DMS79 (cell line): ENCODE measurements around the gene NR3C2.

ENCODE experiments used
- DNase-seq: peaks from one replicate; lab custom pipeline; 2025; lab: John Stamatoyannopoulos, UW

NR3C2 gene

DNA sequence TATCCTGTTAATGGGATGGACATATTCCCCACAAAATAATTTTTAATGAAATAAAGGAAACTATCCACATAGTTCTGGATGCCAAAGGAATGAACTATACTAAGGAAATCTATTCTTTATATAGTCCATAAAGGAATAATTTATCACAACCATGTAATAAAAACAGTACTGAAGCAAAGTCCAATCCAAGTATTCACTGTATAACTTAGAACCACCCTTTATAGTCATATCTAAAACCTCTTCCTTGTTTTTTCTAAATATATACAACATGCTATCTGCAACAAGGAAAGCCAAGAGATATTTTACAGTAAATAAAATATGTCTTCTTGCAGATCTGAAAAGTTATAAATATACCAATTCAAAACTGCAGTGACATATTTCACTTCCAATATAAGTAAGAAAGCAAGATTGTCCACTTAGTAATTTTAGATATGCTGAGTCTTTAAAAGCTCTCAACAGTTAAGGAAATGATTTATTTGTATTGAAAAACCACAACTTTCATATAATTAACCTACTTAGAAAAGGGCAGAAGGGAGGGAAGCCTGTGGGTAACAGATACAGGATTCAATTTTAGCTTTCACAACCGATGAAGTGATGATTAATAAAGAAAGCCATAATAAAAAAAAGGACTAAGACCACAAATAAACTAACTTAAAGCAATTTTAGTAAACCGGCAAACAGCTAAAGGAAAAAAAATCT is 8.0 kb downstream of the NR3C2 start:
- no peak for DNase-seq

DNA sequence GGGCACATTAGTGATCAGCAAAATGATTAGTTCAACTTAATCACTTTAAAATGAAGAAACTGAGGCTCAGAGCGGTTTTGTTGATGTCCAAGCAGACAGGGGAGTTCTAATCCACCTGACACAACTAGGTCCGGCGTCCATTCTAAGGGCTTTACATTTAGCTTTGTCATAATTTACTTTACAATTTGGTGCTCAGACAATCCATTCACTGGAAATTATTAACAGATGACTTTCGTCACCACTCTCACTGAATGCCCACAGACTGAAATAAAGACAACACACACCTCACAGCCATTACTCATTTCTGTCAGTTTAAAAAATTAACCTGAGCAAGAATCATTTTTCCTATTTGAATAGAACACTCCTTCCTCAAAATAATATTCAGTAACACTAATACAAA is 10.8 kb downstream of the NR3C2 start:
- no peak for DNase-seq

DNA sequence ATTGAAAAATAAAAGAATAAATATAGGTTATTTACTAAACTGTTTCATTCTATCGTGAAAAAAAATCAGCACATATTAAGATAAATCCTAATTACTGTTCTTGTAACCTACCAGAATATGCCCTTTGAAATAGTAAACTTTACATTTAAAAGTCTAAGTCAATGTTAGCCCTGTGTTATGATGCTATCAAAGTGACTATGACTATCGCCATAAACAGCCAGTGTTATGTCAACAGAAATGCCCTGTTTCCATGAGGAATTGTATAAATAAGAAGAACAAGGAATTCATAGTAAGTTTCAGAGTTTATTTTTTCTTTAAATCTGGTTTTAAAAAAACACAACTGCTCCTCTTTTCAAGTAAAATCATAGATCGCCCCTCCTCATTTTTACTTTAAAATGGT is 11.4 kb downstream of the NR3C2 start:
- no peak for DNase-seq

DNA sequence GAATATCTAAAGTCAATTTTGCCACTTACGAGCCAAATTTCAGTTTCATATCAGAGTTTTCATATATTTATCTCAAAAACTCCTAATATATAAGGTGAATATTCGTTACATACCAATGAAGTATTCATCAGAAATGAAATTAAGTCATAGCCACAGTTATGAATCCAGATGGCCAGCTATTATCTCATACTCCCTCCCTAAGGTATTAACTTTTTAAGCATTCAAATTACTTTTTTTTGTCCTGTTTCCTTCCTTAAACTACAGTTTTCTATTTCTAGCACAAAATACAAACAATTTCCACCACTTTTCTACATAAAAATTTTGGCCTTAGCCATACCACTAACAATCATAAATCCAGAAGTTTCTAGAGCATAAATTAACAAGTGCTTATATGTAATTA is 13.0 kb downstream of the NR3C2 start:
- DNase-seq, result no peak

DNA sequence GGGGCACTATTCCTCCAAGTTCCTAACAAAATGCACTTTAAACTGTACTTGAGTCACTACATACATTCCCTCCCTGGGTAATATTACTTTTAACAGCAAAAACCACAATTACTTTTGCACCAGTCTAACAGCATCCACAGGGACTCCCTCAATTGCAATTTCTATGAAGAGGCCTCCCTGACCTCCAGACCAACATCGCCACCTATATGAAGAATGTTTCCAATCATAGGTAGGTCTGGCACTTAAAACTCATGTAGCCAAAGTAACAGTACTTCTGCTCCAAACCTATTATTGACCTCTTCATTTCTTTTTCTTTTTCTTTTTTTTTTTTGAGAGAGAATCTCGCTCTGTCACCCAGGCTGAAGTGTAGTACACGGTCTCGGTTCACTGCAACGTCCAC is 15.6 kb downstream of the NR3C2 start:
- DNase-seq, result no peak

DNA sequence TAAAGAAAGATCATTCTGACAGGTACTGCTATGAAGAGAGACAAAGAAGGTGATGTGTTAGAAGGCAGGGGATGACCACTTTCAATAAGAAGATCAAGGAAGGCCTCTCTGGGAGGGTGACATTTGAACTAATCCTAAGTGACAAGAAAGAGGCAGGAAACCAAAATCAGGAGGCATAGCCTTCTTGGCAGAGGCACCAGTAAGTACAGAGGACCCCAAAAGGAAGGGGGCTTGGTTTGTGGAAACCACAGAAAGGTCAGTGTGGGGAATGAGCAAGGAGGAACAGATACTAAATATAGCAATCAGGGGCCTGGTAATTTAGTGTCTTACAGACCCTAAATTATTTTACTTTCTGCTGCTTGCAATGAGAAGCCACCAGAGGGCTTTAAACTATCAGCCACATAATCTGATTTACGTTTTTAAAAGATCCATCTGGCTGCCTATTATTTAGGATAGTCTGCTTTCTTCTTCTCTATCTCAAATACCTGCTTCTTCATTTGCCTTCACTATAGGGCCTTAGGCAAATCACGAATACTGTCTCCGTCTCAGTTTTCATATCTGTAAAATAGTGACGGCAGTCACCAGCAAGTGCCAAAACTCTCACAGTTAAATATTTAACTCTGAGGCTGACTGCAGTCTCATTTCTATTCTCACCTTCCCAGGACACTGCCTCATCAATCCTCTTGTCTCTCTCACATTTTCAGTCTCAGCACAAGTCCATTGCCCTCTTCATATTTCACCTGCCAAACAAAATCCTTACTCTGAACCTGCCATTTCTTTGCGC is 16.7 kb downstream of the NR3C2 start:
- no peak for DNase-seq

DNA sequence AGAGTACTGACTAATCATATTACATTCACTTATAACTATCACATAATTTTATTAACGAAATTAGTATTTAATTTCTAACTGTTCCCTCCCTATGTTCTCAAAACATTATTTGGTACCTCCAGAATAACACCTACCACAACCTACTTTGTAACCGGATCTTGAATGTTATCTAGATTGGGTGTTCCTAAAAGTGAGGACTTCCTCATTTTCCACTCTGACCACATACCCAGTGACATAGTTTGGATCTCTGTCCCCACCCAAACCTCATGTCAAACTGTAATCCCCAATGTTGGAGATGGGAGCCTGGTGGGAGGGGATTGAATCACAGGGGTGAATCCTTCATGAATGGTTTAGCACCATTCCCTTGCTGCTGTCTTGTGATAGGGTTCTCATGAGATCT is 21.8 kb downstream of the NR3C2 start:
- DNase-seq, result no peak

DNA sequence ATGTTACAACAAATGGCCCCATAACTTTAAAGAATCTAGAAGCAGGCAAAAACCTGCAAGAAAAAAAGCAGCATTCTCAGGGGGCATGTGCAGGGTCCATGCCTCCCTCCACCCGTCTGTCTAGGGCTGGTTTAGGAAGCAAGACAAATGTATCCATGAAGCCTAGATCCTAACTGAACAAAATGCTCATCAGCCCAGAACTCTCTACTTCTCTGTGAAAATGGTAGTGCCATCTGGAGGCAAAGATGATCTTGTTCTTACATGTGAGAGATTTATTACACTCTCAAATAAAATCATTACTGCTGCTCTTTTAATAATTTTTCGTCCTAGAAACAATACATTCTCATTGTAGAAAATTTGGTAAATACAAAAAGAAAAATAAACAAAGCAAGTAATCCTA is 26.7 kb downstream of the NR3C2 start:
- no peak for DNase-seq

DNA sequence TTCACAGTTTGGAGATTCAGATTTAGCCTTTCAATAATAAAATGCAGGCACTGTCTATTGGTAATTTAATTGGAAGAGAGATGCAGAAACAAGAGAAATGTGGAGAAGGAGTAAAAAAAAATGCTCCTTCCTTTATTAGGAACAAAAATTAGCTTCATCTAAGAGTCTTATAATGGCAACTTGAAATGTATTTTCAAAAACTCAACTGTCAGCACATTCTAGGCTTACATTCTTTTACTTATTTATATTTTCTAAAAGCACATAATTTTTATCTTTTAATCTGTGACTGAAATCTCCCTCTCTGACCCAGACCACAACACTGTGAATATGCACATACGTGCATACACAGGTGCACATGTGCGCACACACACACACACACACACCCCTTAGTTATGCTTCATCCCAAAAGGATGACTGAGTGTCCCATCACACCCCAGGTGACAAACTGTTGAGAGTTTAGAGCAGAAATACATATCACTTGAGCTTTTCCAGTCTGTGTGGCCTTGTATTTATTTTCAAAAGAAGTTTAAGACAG is 29.7 kb downstream of the NR3C2 start:
- no peak for DNase-seq

DNA sequence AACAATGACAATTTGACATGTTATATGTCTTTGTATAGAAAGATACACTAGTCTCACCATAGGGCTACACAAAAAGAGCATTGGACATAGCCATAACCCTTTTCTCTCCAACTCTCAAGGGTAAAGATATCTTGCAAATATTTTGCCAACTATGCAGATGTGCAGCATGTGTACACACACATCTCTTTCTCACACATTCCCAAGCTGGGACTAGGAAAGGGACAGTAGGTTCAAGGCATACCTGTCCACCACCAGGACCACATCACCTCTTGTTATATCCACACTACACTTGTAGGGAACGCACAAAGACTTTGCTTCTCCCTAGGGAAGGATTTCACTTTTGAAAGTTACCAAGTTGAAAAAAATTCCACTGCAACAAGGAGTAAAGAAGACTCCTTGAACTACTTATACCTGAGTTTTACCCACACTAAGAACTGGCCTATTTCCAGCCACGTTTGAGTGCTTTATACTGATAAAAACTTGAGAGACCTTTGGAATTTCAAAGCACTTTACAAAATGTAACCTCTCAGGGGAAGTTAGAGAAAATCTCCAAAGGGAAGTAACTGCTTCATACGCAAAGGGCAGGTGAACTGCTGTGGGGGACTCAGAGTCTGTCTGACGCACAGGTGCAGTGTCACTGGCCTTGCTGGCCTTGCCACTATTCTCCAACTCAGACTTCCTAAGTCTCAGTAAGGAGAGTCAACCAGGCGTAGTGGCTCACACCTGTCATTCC is 36.9 kb downstream of the NR3C2 start:
- no peak for DNase-seq

DNA sequence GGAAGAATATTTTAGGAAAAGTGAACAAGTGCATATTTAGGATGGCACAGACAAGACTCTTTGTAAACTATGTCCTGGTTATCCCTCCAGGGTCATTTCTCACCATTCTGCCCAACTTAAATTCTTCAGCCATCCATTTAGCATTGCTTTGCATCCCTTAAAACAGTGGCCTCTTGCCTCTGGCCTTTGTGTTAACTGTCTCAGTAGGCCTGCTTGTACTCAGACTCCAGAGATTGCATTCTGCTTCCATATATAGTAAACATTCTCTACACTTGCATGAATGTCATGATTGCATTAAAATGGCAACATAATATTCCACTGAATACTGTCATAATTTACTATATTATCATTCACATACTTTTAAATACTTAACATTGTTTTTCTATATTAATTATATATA is 43.2 kb downstream of the NR3C2 start:
- DNase-seq, result no peak

DNA sequence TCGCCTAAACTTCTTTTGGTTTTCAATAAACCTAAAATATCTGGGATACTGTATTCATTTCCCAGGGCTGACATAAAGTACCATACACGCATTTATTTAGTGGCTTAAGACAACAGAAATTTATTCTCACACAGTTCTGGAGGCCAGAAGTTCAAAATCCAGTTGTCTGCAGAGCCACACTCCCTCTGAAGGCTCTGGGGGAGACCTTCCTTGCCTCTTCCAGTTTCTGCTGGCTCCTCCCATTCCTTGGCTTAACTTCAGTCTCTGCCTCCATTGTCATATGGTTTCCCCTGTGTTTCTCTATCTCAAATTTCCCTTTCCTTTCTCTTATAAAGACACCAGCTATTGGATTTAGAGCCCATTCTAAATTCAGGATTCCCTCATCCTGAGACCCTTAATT is 44.4 kb downstream of the NR3C2 start:
- DNase-seq, result no peak

DNA sequence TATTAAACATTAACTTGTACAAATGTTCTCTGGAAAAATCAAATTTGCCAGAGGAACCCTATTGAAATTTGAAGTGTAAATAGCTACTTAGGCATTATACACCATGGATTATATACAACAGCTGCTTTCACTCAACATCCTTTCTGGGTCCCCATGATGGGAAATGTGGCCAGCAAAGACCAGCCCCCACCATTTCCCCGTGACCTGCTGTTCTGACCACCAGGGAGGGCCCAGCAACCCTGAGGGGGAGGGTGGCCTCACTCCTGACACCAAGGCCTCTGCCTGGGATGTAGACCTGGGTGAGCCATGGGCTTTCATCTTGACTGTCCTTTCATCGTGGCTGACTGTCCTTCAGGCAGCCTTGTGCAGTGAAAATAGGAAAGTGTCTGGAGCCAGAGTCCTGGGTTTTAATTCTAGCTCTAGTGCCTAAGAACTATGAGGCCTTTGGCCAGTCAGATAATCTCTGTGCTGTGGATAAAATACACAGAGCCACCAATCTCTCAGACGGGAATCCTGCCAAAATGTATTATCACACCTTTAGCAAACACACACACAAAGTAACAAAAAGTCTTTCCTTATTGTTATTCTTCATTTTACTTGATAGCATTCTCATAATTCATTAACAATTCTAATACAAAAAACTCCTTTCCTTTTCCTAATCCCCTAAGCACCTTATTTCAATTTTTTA is 45.1 kb downstream of the NR3C2 start:
- DNase-seq, result no peak

DNA sequence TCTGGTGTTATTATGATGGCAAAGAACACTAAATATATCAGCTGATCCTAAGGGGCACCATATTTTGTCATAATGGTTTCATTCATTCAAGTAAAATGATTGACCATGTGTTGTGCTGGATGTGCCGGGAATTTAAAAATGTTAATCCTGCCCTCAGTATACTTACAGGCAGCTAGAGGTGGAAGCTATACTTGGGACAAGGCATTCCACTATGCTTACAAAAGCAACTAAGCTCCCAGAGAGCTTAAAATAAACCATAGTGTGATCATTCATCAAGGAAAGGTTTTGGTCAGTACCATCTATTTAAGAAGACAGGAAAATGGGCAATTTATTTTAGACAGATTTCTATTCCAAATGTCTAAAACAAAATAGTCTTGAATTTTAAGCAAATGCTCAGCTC is 46.4 kb downstream of the NR3C2 start:
- no peak for DNase-seq

DNA sequence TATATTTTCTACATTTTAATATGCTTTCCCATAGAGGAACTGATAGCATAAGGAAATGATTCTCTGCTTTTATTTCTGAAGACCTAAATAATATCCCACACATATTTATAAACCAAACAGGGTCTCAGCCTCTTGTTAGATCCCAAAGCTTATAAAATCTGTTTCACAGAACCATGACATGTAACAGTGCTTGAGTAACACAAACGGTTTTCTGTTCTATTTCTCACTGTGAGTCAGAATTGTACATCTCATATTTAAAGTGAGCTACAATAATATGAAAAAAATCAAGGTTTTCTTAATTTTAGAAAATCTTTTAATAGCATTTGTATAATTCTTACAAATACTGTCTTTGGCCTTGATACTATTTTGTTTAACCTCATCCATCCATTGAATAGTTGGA is 51.2 kb downstream of the NR3C2 start:
- no peak for DNase-seq

DNA sequence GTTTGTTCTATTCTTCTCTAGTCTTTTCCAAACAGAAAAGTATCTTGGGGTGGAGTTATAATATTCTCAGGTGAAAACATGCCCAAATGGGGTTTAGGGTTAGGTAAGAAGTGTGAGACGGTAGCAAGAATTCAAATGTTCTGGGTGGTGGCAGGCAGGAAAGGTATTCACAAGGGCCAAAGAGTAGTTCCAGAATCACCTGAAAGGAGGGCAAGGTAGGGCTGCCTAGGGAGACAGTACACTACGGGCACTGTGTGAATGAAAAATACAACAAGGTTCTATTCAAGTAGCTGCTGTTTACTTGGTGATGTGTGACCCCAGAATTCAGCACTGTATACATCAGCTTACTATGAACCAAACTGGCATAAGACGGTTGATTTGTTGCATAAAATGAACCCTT is 51.9 kb downstream of the NR3C2 start:
- no peak for DNase-seq

DNA sequence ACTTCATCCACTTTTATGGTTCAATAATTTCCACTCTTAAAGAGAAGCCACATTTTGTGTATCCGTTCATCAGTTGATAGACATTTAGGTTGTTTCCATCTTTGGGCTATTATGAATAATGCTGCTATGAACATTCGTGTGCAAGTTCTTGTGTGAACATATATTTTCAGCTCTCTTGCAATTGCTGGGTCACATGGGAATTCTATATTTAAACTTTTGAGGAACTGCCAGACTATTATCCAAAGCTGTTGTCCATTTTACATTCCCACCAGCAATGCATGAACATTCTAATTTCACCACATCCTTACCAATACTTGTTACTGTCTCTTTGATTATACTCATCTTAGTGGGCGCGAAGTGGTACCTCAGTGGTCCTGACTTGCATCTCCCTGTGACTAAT is 61.9 kb downstream of the NR3C2 start:
- DNase-seq, result no peak

DNA sequence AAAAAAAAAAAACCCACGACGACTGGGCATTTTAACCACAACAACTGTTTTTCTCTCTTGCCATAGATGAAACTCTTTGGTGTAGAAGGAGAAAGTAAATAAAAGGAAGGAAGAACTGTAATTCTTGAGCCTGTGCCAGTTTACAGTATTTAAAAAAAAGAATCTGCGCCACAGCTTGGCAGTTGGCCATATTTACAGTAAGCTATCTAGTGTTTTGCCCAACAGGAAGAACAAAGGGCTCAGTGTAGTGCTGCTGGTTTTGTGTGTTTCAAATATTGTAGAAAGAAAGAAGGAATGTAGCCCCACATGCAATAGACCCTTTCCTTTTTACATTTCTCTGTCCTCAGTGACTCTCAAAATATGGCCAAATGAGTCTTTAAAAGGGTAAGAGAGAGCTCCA is 66.1 kb downstream of the NR3C2 start:
- no peak for DNase-seq

DNA sequence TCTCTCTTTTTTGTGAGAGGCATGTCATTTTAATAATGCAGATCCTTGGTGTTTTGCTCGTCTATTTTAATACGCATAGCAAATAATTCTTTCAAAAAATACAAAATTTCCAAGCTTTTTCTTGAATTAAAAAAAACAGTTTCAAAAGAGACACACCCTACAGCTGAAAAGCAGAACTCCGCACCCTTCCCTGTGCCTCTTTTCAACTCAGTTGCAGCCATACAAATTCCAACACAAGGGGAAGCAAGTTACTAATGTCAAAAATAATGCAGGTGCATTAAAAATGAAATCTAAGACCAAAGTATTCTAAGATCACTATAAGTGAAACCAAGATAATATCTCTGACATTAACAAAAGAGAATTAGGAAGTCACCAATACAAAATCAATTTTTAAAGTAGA is 66.6 kb downstream of the NR3C2 start:
- DNase-seq, result no peak

DNA sequence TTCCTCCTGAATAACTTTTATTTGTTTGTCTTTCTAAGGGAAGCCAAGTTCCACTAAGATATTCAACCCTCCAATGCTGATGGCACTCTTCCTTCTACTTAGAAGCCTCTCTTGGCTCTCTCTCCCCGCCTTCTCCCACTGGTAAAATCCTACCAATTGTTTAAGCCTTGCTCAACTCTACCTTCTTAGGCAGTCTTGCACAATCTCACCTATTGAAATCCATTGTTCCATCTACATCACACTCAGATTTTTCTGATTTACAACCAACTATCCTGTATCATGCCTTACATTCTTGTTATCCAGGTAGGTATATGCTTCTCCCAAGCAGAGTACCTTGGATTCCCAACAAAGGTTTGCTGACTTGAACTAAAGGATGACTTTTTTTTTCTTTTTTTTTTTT is 69.1 kb downstream of the NR3C2 start:
- DNase-seq, result no peak

DNA sequence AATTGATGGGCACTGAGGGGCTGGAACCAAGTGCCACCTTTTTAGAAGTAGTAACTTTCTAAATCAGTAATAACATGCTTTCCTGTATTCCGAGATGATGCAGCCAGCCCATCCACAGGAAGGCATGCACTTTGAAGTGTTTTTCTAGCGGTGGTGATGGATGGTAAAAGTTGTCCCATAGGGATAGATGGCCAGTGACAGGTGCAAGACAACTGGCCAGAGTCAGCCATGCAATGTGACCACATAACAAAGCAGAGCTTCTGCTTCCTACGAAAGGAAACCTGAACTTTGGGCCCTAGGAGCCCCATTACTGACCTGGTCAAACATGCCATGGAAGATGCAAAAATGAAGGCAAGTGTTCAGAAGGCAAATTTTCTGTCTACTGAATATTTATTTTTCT is 72.3 kb downstream of the NR3C2 start:
- no peak for DNase-seq

DNA sequence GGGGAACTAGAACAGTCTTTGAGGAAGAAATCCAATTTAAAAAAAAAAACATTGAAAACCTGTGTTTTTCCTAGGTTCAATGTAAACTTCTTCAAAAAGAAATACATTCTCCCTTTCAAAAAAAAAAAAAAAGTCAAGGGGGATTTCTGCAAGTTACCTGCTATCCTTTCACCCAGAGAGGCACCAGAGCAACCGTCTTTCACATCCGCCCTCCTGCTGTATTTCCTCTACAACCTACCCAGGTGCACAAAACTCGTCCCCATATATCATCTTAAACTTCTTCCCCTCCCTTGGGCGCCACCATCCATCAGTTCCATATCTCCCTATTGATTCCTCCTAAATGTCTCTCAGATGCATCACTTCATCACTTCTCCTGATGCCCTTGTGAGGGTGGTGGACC is 74.5 kb downstream of the NR3C2 start:
- DNase-seq, result no peak
